Stomach (tissue), 9 donors: ENCODE measurements around the gene AIF1L. TPM values are rescaled to one million over a fixed set of nuclear protein-coding genes. Genes with fewer than 3 reads are reported as not detected.

Experiments used
- DNase-seq, 2 donors: peaks; one replicate each; pipeline versions ENCODE4 v3.0.0 to v3.0.0-alpha.2; 2013 to 2019
- H3K27ac ChIP-seq, 5 donors: fragments of 200-600 bp in 4 of 5; sonication (generic) in 4 of 5; one replicate each; pipeline ENCODE4 v1.5.1; 2013 to 2019; ENCODE audit warnings: mild to moderate bottlenecking in 1 of 5, moderate library complexity in 1 of 5
- H3K27me3 ChIP-seq, 3 donors: fragments of 200-600 bp; sonication (generic); one replicate each; pipeline ENCODE4 v1.5.1; 2017 to 2019; ENCODE audit warnings: mixed run types in 1 of 3
- H3K36me3 ChIP-seq, 4 donors: fragments of 200-600 bp; sonication (generic); 1 replicate in 3 of 4; 2 replicates in 1 of 4; pipeline ENCODE4 v1.5.1; 2016 to 2019
- H3K4me1 ChIP-seq, 4 donors: fragments of 200-600 bp; sonication (generic); one replicate each; pipeline ENCODE4 v1.5.1; 2016 to 2019
- H3K4me3 ChIP-seq, 4 donors: fragments of 200-600 bp; sonication (generic) in 3 of 4; one replicate each; pipeline ENCODE4 v1.5.1; 2016 to 2019; ENCODE audit warnings: mild to moderate bottlenecking in 1 of 4
- H3K9me3 ChIP-seq, 4 donors: fragments of 200-600 bp; sonication (generic); one replicate each; pipeline ENCODE4 v1.5.1; 2016 to 2019
- CTCF ChIP-seq, 7 experiments: fragments of 450-650 bp in 4 of 7; fragments of 200-600 bp in 3 of 7; sonication (generic) in 3 of 7; IDR thresholded peaks; one replicate each; pipeline ENCODE4 v1.5.1; 2016 to 2019; ENCODE audit warnings: antibody characterized with exemption in 7 of 7, control low read depth in 2 of 7, mild to moderate bottlenecking in 1 of 7
- EP300 ChIP-seq: sonication (generic); formaldehyde crosslinking; IDR thresholded peaks from one replicate; pipeline ENCODE4 v1.6.1; 2017; ENCODE audit warnings: antibody characterized with exemption
- POLR2A ChIP-seq, 4 donors: fragments of 450-650 bp; IDR thresholded peaks; one replicate each; pipeline ENCODE4 v1.6.1; 2016; ENCODE audit warnings: antibody characterized with exemption in 4 of 4, control low read depth in 2 of 4, mild to moderate bottlenecking in 1 of 4, moderate library complexity in 1 of 4
- POLR2AphosphoS5 ChIP-seq, 3 donors: sonication (generic); formaldehyde crosslinking; IDR thresholded peaks; one replicate each; pipeline ENCODE4 v1.6.1; 2016; ENCODE audit warnings: antibody characterized with exemption in 3 of 3
- WGBS, 5 donors: extraction: QIAGEN DNeasy Blood & Tissue Kit in 3 of 5; methylation state at CpG; one replicate each; pipeline versions ENCODE4 v1.1.5 to v1.1.7; 2013 to 2018; 5-methylcytosine and 5-hydroxymethylcytosine counted together
- intact Hi-C: fragments of 100-400 bp; cut with DNase I; formaldehyde crosslinking; loops from one replicate; pipeline ENCODE4 v1.15.1; 2023; ENCODE audit warnings: low total_unique reads
- polyA plus RNA-seq, 3 donors: library from polyadenylated mRNA; stranded (reverse); fragments of 200-250 nt; gene quantifications; one replicate each; pipeline ENCODE4 v1.2.3, GENCODE V29; 2013
- total RNA-seq, 5 donors: library from RNA; depleted of rRNA; stranded (reverse); fragments of >200 nt; gene quantifications; one replicate each; pipeline versions ENCODE4 v1.1.0 to v1.2.3, GENCODE V29; 2014 to 2016
- donor health status: healthy with polysubstance abuse.
- donor health status: Bipolar disorder and iron deficiency.
- donor health status: healthy.

The AIF1L gene
- total and polyA plus RNA-seq, 8 donors, result 1.2 to 18.4 (median 9.0) TPM; not detected in 2

- intact Hi-C loops, result no loop called here
- no peak for TF ChIP-seq CTCF (IDR thresholded peaks at IDR 0.05)
- TF ChIP-seq POLR2A (IDR thresholded peaks at IDR 0.05), result no peak
- TF ChIP-seq EP300, result no peak
- no peak for TF ChIP-seq POLR2AphosphoS5 (IDR thresholded peaks at IDR 0.05)
- WGBS, 5 donors, result 86 to 95% (median 92%) methylated on average over 6 to 7 of the region's 7 CpGs
These were observed 24.4 kb downstream of the AIF1L start for GRCh38 chr9:131120620-131121228.

GRCh38 chr9:131121346-131121745 lies 25.0 kb downstream of the AIF1L start:
- H3K4me1 ChIP-seq, result peaks cover 10 to 13% (median 12%) of the 10 kb centered on the region in 4 donors
- no peak overlapping the region for H3K4me3 ChIP-seq
- H3K36me3 ChIP-seq, result peaks cover 0 to 8% (median 0%) of the 10 kb centered on the region in 4 donors
- H3K27ac ChIP-seq, result no peak overlapping the region
- 79 to 88% (median 87%) methylated on average over 2 of the region's 2 CpGs for WGBS, 5 donors
- H3K27me3 ChIP-seq, result no peaks in the 10 kb centered on the region
- no peak for TF ChIP-seq POLR2A (IDR thresholded peaks at IDR 0.05)
- no peak for TF ChIP-seq EP300
- no peak for TF ChIP-seq CTCF (IDR thresholded peaks at IDR 0.05)
- no peak for TF ChIP-seq POLR2AphosphoS5 (IDR thresholded peaks at IDR 0.05)
- no peaks in the 10 kb centered on the region for H3K9me3 ChIP-seq
- intact Hi-C loops, result no loop called here
- no peak for DNase-seq

More at GRCh38 chr9:131120620-131121228, 24.4 kb downstream of the AIF1L start:
- no peaks in the 10 kb centered on the region for H3K9me3 ChIP-seq
- peaks cover 5 to 7% (median 7%) of the 10 kb centered on the region in 4 donors for H3K4me1 ChIP-seq
- no peak overlapping the region for H3K27ac ChIP-seq
- no peak for DNase-seq
- no peak overlapping the region for H3K4me3 ChIP-seq
- H3K27me3 ChIP-seq, result no peaks in the 10 kb centered on the region
- peaks cover 0 to 8% (median 0%) of the 10 kb centered on the region in 4 donors for H3K36me3 ChIP-seq

- no peak for DNase-seq
- intact Hi-C loops, result no loop called here
- H3K27me3 ChIP-seq, result no peaks in the 10 kb centered on the region
These were observed 25.8 kb downstream of the AIF1L start for GRCh38 chr9:131122158-131122557.

GRCh38 chr9:131125038-131125287 lies 28.6 kb downstream of the AIF1L start:
- Histone ChIP-seq H3K4me1 (peaks cover 21 to 31% (median 24%) of the 10 kb centered on the region in 4 donors), H3K36me3 (peaks cover 24 to 36% (median 30%) of the 10 kb centered on the region in 4 donors), H3K9me3 (no peaks in the 10 kb centered on the region), H3K27me3 (no peaks in the 10 kb centered on the region), H3K27ac (peak overlapping the region; percentile 73 to 93 (median 92)), H3K4me3 (peak overlapping the region; percentile 90 to 98 (median 95))
- intact Hi-C loops, result no loop called here
- TF ChIP-seq CTCF (IDR thresholded peaks at IDR 0.05) (no peak), POLR2A (IDR thresholded peaks at IDR 0.05) (no peak), POLR2AphosphoS5 (IDR thresholded peaks at IDR 0.05) (no peak), EP300 (no peak)
- 0 to 3% (median 0%) methylated on average over 7 of the region's 7 CpGs for WGBS, 5 donors
- no peak for DNase-seq

More at GRCh38 chr9:131122158-131122557, 25.8 kb downstream of the AIF1L start:
- TF ChIP-seq CTCF (IDR thresholded peaks at IDR 0.05) (no peak), EP300 (no peak), POLR2A (IDR thresholded peaks at IDR 0.05) (no peak), POLR2AphosphoS5 (IDR thresholded peaks at IDR 0.05) (no peak)
- Histone ChIP-seq H3K4me1 (peaks cover 18 to 21% (median 20%) of the 10 kb centered on the region in 4 donors), H3K36me3 (peaks cover 0 to 8% (median 2%) of the 10 kb centered on the region in 4 donors), H3K9me3 (no peaks in the 10 kb centered on the region), H3K4me3 (no peak overlapping the region), H3K27ac (no peak overlapping the region)
- 48 to 84% (median 55%) methylated on average over 2 of the region's 2 CpGs for WGBS, 5 donors
